ENCODE data around the gene PTOV1. TPM values are rescaled to one million over a fixed set of nuclear protein-coding genes. Genes with fewer than 3 reads are reported as not detected.

PTOV1 gene
- total RNA-seq (2022; extraction: Qiagen RNA extraction; ENCODE audit: low read depth), result 116 to 154 TPM (median 143 TPM) in 5 replicates

DNA sequence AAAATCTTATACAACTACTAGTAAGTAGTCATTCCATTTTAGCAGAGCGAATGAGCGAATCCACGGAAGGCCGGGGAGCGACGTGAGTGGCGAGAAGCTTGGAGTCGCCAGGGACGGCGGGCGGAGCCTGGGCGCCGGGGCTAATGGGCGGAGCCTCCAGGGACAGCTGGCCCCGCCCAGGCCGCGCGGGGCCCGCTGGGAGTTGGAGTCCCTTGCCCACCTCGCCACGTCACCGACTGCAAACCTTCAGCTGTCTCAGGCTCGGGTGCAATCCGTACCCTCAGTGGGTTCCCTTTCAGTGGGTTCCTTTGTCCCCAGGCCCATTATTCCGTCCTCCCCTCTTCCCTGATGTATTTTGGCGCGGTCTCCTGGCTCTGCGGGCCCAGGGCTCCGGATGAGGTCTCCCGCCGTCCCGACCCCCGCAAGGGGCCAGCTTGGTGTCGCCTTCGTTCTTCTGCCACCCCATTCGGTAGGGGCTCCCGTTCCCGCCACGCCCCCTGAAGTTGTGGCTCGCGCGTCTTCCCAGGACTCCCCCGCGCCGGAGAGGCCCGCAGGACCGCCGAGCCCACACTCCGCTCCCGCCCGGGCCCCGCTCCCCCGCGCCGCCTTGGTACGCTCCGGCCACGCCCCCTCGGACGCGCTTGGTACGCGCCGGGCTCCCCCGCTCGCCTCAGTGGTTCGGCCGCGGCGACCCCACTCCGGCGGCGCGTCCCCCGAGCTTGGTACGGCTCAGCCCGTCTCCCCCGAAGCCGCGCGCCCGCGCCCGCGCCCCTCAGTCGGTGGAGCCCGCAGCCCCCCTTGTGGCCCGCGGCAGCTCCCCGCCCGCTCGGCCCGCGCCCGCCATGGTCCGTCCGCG lies at the start of gene PTOV1:
Gene PTOV1 (plus strand): TSS at position 673 of the 856 bp plus-strand sequence.

DNA sequence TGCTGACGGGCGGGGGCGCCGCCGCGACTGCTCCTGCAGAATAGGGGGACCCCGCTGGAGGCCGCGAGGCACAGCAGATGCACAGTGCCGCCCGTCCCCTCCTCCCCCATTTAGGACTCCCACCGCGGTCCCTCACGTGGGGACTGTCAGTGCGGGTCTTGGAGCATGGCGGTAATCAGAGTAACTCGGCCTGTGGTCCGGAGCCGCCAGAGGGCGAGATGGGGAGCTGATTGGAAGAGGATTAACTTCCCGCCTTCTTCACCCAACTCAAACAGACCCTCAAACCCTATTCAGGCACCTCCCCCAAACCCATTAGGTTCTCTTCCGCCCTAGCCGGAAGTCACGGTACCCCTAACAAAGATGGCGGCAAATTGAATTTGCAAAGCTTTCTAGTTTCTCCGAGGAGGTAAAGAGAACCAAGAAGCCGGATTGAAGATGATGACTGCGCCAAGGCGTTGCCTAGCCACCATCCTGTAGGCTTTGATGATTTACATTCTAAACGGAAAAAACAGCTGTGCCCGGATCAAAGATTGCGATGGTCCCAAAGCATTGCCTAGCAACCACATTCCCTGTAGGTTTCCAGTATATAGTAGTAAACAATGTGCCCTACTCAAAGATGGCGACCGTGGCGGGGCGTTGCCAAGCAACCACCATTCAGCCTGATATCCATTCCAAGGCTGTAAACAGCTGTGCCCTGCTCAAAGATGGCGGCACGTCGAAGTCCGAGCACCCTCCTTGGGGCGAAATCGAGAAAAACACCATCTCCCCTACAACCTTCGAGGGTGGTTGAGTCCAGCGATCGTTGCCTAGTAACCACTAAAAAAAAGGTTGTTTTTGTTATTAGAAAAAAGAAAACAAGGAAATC lies 37.7 kb upstream of the PTOV1 start, which contains the start of gene FUZ:
Gene FUZ (minus strand): TSS at position 296 of the 865 bp plus-strand sequence. CDS start 186 bp downstream, at position 110.

DNA sequence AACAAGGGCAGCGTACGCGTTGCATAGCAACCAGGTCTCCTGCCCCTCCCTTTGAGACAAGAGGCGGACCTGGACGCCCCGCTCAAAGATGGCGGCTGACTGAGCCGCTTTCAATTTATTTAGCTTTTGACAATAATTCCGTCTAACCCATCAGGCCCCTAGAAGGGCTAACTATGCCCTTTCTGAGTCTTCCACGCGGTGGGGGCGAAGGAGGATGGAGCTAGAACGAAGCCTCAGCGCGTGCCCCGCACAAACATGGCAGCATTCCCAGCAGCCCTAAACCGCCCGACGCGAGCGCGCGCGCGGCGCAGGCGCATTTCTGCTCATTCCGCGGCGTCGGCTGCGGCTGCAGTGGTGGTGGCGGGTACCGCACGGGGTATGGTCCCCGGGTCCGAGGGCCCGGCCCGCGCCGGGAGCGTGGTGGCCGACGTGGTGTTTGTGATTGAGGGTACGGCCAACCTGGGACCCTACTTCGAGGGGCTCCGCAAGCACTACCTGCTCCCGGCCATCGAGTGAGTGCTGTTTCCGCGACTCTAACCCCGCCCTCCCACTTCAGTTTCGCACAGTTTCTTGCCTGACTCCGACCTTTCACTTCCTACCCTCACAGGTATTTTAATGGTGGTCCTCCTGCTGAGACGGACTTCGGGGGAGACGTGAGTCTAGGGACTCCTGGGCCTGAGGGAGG lies 32.9 kb upstream of the PTOV1 start, which contains the start of gene MED25:
Gene MED25 (plus strand): TSS at position 326 of the 685 bp plus-strand sequence. CDS start 53 bp downstream, at position 379.

GRCh38 chr19:49866933-49867782 lies 16.2 kb downstream of the PTOV1 start, which contains the start of gene PNKP:
Gene PNKP, minus strand, starts transcription at chr19:49867576. Its CDS starts 372 bp downstream, at chr19:49867204.

DNA sequence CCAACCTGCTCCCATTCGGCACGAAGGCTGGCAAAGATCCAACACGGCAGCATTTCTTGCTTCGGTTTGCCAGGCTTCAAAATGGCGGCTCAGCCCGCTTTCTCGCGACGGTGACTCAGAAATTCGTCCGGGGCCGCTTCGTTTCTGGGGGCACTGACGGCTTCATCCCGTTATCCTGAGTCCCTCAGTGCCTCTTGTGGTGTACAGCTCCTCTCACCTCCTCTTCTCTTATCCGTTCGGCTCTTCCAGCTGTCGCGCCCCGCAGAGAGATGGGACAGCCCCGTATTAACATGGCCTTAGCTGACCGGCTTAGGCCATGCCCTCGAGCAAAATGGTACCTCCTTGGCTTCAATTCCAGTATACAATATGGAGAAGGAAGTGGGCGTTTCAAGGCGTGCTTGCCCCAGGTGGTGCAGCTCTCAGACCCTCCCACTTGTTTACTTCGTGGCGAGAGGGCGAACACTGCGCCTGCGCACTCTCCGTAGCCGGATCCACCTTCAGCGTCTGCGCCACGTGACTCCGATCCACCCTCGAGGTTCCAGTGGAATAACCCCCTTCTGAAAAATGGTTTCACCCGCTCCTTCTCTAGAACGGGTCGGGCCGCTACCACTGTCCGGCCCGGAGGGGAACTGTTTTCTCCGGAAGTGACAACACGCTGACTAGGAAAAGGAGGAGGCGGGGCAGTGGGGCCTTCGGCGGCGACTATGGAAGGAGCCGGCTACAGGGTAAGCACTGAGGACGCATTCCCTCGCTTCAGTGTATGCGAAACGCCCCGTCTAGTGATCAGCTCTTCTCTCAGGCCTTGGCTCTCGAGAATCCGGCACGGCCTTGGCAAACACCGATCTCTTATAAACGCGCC lies 26.3 kb downstream of the PTOV1 start, which contains the start of the genes AKT1S1 and TBC1D17:
Gene AKT1S1 (minus strand): TSS at position 336 of the 859 bp plus-strand sequence. CDS start 4,060 bp downstream, outside the sequence.
Gene TBC1D17 (plus strand): TSS at position 683 of the 859 bp plus-strand sequence. CDS start 22 bp downstream, at position 705.

GRCh38 chr19:49896863-49897621 lies 46.1 kb downstream of the PTOV1 start, which contains the start of gene IL4I1:
Gene IL4I1, minus strand, starts transcription at chr19:49896887. Its CDS starts 727 bp downstream, at chr19:49896160.

Other genes with a start within 250 kb of the PTOV1 start
- 112 to 160 TPM (median 157 TPM) in 5 replicates for gene RRAS, start 211.0 kb upstream of the PTOV1 start, total RNA-seq (2022; extraction: Qiagen RNA extraction; ENCODE audit: low read depth)
- gene SCAF1, start 208.9 kb upstream of the PTOV1 start, total RNA-seq (2022; extraction: Qiagen RNA extraction; ENCODE audit: low read depth), result 47.8 to 68.4 TPM (median 63.0 TPM) in 5 replicates
- 85.2 to 107 TPM (median 102 TPM) in 5 replicates for gene IRF3, start 185.3 kb upstream of the PTOV1 start, total RNA-seq (2022; extraction: Qiagen RNA extraction; ENCODE audit: low read depth)
- gene BCL2L12, start 185.2 kb upstream of the PTOV1 start, total RNA-seq (2022; extraction: Qiagen RNA extraction; ENCODE audit: low read depth), result 55.5 to 73.8 TPM (median 71.1 TPM) in 5 replicates
- gene PRMT1, start 173.9 kb upstream of the PTOV1 start, total RNA-seq (2022; extraction: Qiagen RNA extraction; ENCODE audit: low read depth), result 397 to 431 TPM (median 408 TPM) in 5 replicates
- 3.7 to 6.1 TPM (median 5.6 TPM) in 5 replicates for gene ADM5, start 161.6 kb upstream of the PTOV1 start, total RNA-seq (2022; extraction: Qiagen RNA extraction; ENCODE audit: low read depth)
- gene CPT1C, start 160.0 kb upstream of the PTOV1 start, total RNA-seq (2022; extraction: Qiagen RNA extraction; ENCODE audit: low read depth), result 10.9 to 14.2 TPM (median 13.2 TPM) in 5 replicates
- not detected in 5 replicates for gene TSKS, start 87.9 kb upstream of the PTOV1 start, total RNA-seq (2022; extraction: Qiagen RNA extraction; ENCODE audit: low read depth)
- gene AP2A1, start 84.2 kb upstream of the PTOV1 start, total RNA-seq (2022; extraction: Qiagen RNA extraction; ENCODE audit: low read depth), result 43.4 to 57.5 TPM (median 54.4 TPM) in 5 replicates
- 11.6 to 16.0 TPM (median 15.7 TPM) in 5 replicates for gene FUZ, start 37.9 kb upstream of the PTOV1 start, total RNA-seq (2022; extraction: Qiagen RNA extraction; ENCODE audit: low read depth)
- 47.0 to 71.0 TPM (median 64.1 TPM) in 5 replicates for gene MED25, start 32.9 kb upstream of the PTOV1 start, total RNA-seq (2022; extraction: Qiagen RNA extraction; ENCODE audit: low read depth)
- 42.7 to 54.0 TPM (median 49.8 TPM) in 5 replicates for gene PNKP, start 16.4 kb downstream of the PTOV1 start, total RNA-seq (2022; extraction: Qiagen RNA extraction; ENCODE audit: low read depth)
- gene AKT1S1, start 26.2 kb downstream of the PTOV1 start, total RNA-seq (2022; extraction: Qiagen RNA extraction; ENCODE audit: low read depth), result 69.2 to 117 TPM (median 106 TPM) in 5 replicates
- 18.5 to 21.8 TPM (median 20.4 TPM) in 5 replicates for gene TBC1D17, start 26.5 kb downstream of the PTOV1 start, total RNA-seq (2022; extraction: Qiagen RNA extraction; ENCODE audit: low read depth)
- 0.51 to 1.4 TPM (median 0.71 TPM) in 5 replicates for gene IL4I1, start 45.7 kb downstream of the PTOV1 start, total RNA-seq (2022; extraction: Qiagen RNA extraction; ENCODE audit: low read depth)
- 46.1 to 54.7 TPM (median 49.5 TPM) in 5 replicates for gene ATF5, start 78.0 kb downstream of the PTOV1 start, total RNA-seq (2022; extraction: Qiagen RNA extraction; ENCODE audit: low read depth)
- gene NUP62, start 78.3 kb downstream of the PTOV1 start, total RNA-seq (2022; extraction: Qiagen RNA extraction; ENCODE audit: low read depth), result 68.6 to 89.8 TPM (median 87.0 TPM) in 5 replicates
- gene SIGLEC11, start 110.0 kb downstream of the PTOV1 start, total RNA-seq (2022; extraction: Qiagen RNA extraction; ENCODE audit: low read depth), result 0.07 to 0.10 TPM in 2 of 5 replicates, not detected in the others
- gene VRK3, start 174.2 kb downstream of the PTOV1 start, total RNA-seq (2022; extraction: Qiagen RNA extraction; ENCODE audit: low read depth), result 37.5 to 39.6 TPM (median 38.8 TPM) in 5 replicates
- gene ZNF473, start 174.8 kb downstream of the PTOV1 start, total RNA-seq (2022; extraction: Qiagen RNA extraction; ENCODE audit: low read depth), result 7.0 to 10.1 TPM (median 9.7 TPM) in 5 replicates